22Rv1 (cell line): ENCODE results near the gene TSPAN16.
"Not testable (repeated sequence)": the region's sequence is repeated elsewhere in the genome, so short reads cannot be mapped to it uniquely, and the experiment has no call there.

Source experiments
- ZFX ChIP-seq: fragments of 450-650 bp; IDR thresholded peaks from 2 replicates; pipeline ENCODE4 v1.6.1; 2017; ENCODE audit warnings: antibody characterized with exemption, borderline replicate concordance
- TF ChIP-seq, protein P1 (sequence below): fragments of 450-650 bp; IDR thresholded peaks from 2 replicates; pipeline ENCODE4 v1.5.1; 2017; ENCODE audit warnings: mild to moderate bottlenecking

DNA sequence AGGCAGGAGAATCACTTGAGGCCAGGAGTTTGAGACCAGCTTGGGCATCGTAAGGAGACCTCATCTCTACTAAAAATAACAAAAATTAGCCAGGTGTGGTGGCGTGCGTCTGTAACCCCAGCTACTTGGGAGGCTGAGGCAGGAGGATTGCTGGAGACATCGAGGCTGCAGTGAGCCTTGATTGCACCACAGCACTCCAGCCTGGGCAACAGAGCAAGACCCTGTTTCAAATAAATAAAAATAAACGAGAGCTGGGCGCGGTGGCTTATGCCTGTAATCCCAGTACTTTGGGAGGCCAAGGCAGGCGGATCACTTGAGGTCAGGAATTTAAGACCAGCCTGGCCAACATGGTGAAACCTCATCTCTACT lies 44.1 kb downstream of the TSPAN16 start:
- TF ChIP-seq, protein P1, sequence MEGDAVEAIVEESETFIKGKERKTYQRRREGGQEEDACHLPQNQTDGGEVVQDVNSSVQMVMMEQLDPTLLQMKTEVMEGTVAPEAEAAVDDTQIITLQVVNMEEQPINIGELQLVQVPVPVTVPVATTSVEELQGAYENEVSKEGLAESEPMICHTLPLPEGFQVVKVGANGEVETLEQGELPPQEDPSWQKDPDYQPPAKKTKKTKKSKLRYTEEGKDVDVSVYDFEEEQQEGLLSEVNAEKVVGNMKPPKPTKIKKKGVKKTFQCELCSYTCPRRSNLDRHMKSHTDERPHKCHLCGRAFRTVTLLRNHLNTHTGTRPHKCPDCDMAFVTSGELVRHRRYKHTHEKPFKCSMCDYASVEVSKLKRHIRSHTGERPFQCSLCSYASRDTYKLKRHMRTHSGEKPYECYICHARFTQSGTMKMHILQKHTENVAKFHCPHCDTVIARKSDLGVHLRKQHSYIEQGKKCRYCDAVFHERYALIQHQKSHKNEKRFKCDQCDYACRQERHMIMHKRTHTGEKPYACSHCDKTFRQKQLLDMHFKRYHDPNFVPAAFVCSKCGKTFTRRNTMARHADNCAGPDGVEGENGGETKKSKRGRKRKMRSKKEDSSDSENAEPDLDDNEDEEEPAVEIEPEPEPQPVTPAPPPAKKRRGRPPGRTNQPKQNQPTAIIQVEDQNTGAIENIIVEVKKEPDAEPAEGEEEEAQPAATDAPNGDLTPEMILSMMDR, result not testable (repeated sequence)
- not testable (repeated sequence) for TF ChIP-seq ZFX
